Ascending aorta (tissue), 2 donors: Measurements from ENCODE around the gene CSRNP3. TPM values are rescaled to one million over a fixed set of nuclear protein-coding genes. Genes with fewer than 3 reads are reported as not detected.

Experiments used
- DNase-seq, 2 donors: peaks; one replicate each; pipeline ENCODE4 v3.0.0-alpha.2; 2019; ENCODE audit warnings: low spot score in 2 of 2
- H3K27ac ChIP-seq, 2 donors: fragments of 200-600 bp; sonication (generic); one replicate each; pipeline ENCODE4 v1.5.1; 2016 to 2017; ENCODE audit warnings: mild to moderate bottlenecking in 1 of 2
- H3K27me3 ChIP-seq: fragments of 200-600 bp; sonication (generic); one replicate; pipeline ENCODE4 v1.5.1; 2017
- H3K36me3 ChIP-seq, 2 donors: fragments of 200-600 bp; sonication (generic); one replicate each; pipeline ENCODE4 v1.5.1; 2016
- H3K4me1 ChIP-seq, 2 donors: fragments of 200-600 bp; sonication (generic); one replicate each; pipeline ENCODE4 v1.5.1; 2016 to 2017; ENCODE audit warnings: mild to moderate bottlenecking in 1 of 2
- H3K4me3 ChIP-seq, 2 donors: fragments of 200-600 bp; sonication (generic); one replicate each; pipeline ENCODE4 v1.5.1; 2016 to 2017; ENCODE audit warnings: mild to moderate bottlenecking in 1 of 2
- H3K9me3 ChIP-seq, 2 donors: fragments of 200-600 bp; sonication (generic); one replicate each; pipeline ENCODE4 v1.5.1; 2016
- CTCF ChIP-seq, 3 experiments: fragments of 200-600 bp in 2 of 3; fragments of 450-650 bp in 1 of 3; sonication (generic) in 2 of 3; IDR thresholded peaks; one replicate each; pipeline ENCODE4 v1.5.1; 2016 to 2019; ENCODE audit warnings: antibody characterized with exemption in 3 of 3, mild to moderate bottlenecking in 1 of 3, moderate library complexity in 1 of 3
- intact Hi-C: fragments of 100-400 bp; cut with DNase I; formaldehyde crosslinking; loops from one replicate; pipeline ENCODE4 v1.15.1; 2023
- total RNA-seq: library from RNA; depleted of rRNA; stranded (reverse); fragments of >200 nt; gene quantifications from one replicate; pipeline ENCODE4 v1.1.0, GENCODE V29; 2016

CSRNP3 gene
- total RNA-seq, 1 donor from 2014 or later = 2.8 TPM

GRCh38 chr2:165428926-165429325 lies 40.6 kb upstream of the CSRNP3 start:
- no peak for TF ChIP-seq CTCF (IDR thresholded peaks at IDR 0.05)
- H3K4me3 ChIP-seq = no peak overlapping the region
- H3K27me3 ChIP-seq = no peaks in the 10 kb centered on the region
- no peaks in the 10 kb centered on the region for H3K4me1 ChIP-seq
- intact Hi-C loops = no loop called here
- H3K9me3 ChIP-seq = no peaks in the 10 kb centered on the region
- no peak overlapping the region for H3K27ac ChIP-seq
- DNase-seq = no peak
- no peaks in the 10 kb centered on the region for H3K36me3 ChIP-seq

GRCh38 chr2:165431014-165431413 lies 38.5 kb upstream of the CSRNP3 start:
- no peak for TF ChIP-seq CTCF (IDR thresholded peaks at IDR 0.05)

GRCh38 chr2:165432234-165432966 lies 37.1 kb upstream of the CSRNP3 start:
- H3K9me3 ChIP-seq = no peaks in the 10 kb centered on the region
- H3K27me3 ChIP-seq = no peaks in the 10 kb centered on the region
- intact Hi-C loops = no loop called here
- no peak for DNase-seq
- H3K4me1 ChIP-seq = no peaks in the 10 kb centered on the region
- H3K4me3 ChIP-seq = no peak overlapping the region
- no peaks in the 10 kb centered on the region for H3K36me3 ChIP-seq
- TF ChIP-seq CTCF (IDR thresholded peaks at IDR 0.05) = no peak
- no peak overlapping the region for H3K27ac ChIP-seq

More at GRCh38 chr2:165431014-165431413, 38.5 kb upstream of the CSRNP3 start:
- Histone ChIP-seq H3K4me3 (no peak overlapping the region), H3K9me3 (no peaks in the 10 kb centered on the region), H3K27ac (no peak overlapping the region), H3K27me3 (no peaks in the 10 kb centered on the region), H3K36me3 (no peaks in the 10 kb centered on the region), H3K4me1 (no peaks in the 10 kb centered on the region)
- intact Hi-C loops = no loop called here
- DNase-seq = no peak

- Histone ChIP-seq H3K9me3 (no peaks in the 10 kb centered on the region), H3K27ac (no peak overlapping the region), H3K4me1 (no peaks in the 10 kb centered on the region), H3K27me3 (no peaks in the 10 kb centered on the region), H3K36me3 (no peaks in the 10 kb centered on the region), H3K4me3 (no peak overlapping the region)
- no peak for TF ChIP-seq CTCF (IDR thresholded peaks at IDR 0.05)
- no peak for DNase-seq
- intact Hi-C loops = no loop called here
Measured at GRCh38 chr2:165434865-165435496, 34.5 kb upstream of the CSRNP3 start.

- Histone ChIP-seq H3K36me3 (no peaks in the 10 kb centered on the region), H3K9me3 (no peaks in the 10 kb centered on the region), H3K27me3 (no peaks in the 10 kb centered on the region), H3K4me1 (no peaks in the 10 kb centered on the region), H3K27ac (no peak overlapping the region), H3K4me3 (no peak overlapping the region)
- intact Hi-C loops = no loop called here
- TF ChIP-seq CTCF (IDR thresholded peaks at IDR 0.05) = no peak
- DNase-seq = no peak
Measured at GRCh38 chr2:165435611-165436010, 33.9 kb upstream of the CSRNP3 start.
